IMR-90 (cell line): ENCODE data around the gene TSKU. TPM values are rescaled to one million over a fixed set of nuclear protein-coding genes. Genes with fewer than 3 reads are reported as not detected.

Source experiments
- ATAC-seq: fragments of 200-7000 bp; cut with Tn5 transposase; 2 replicates; pipeline ENCODE4 v1.9.1; 2020; ENCODE audit warnings: low read depth, mild to moderate bottlenecking, moderate library complexity
- BruUV-seq: library from RNA; stranded (reverse); fragments of 400-500 nt; replicated peaks from 2 replicates; lab custom pipeline; 2021; lab: Mats Ljungman, UMichigan
- CTCF ChIA-PET: fragments of 300-600 bp; formaldehyde crosslinking; extraction: SDS; loops from one replicate; lab custom pipeline; 2021; ENCODE audit warnings: antibody characterized with exemption; lab: Yijun Ruan, JAX
- POLR2A ChIA-PET: fragments of 300-600 bp; sonication (Branson Sonifier 250); formaldehyde crosslinking; loops from one replicate; lab custom pipeline; 2022; ENCODE audit warnings: antibody characterized with exemption; ENCODE audit not compliant: unreplicated experiment; lab: Charles Lee
- DNase-seq: peaks from one replicate; pipeline ENCODE4 v3.0.0; 2013
- H2AFZ ChIP-seq: replicated peaks from 2 replicates; pipeline ENCODE3; 2013; ENCODE audit warnings: low read length, mild to moderate bottlenecking; ENCODE audit not compliant: poor library complexity
- H2AK5ac ChIP-seq: 2 replicates; pipeline ENCODE4 v1.6.1; 2013; ENCODE audit warnings: low read depth, low read length, inconsistent platforms
- H2AK9ac ChIP-seq: replicated peaks from 2 replicates; pipeline ENCODE3; 2013; ENCODE audit warnings: mild to moderate bottlenecking, low read depth, low read length, moderate library complexity; ENCODE audit not compliant: poor library complexity
- H2BK120ac ChIP-seq: 2 replicates; pipeline ENCODE4 v1.6.1; 2013; ENCODE audit warnings: low read depth, low read length, inconsistent platforms
- H2BK15ac ChIP-seq: 3 replicates; pipeline ENCODE4 v1.6.1; 2013; ENCODE audit warnings: low read depth, low read length, inconsistent platforms
- H2BK20ac ChIP-seq: 2 replicates; pipeline ENCODE4 v1.6.1; 2013; ENCODE audit warnings: low read depth, mild to moderate bottlenecking, inconsistent platforms, low read length, moderate library complexity
- H2BK5ac ChIP-seq: 2 replicates; pipeline ENCODE4 v1.6.1; 2013; ENCODE audit warnings: mild to moderate bottlenecking, low read depth, low read length, inconsistent platforms; ENCODE audit not compliant: poor library complexity, severe bottlenecking
- H3K14ac ChIP-seq: replicated peaks from 2 replicates; pipeline ENCODE4 v1.6.1; 2013; ENCODE audit warnings: low read depth, low read length, inconsistent platforms
- H3K18ac ChIP-seq: 2 replicates; pipeline ENCODE4 v1.6.1; 2013; ENCODE audit warnings: low read depth, low read length, control low read depth
- H3K23ac ChIP-seq: 2 replicates; pipeline ENCODE4 v1.6.1; 2013; ENCODE audit warnings: low read depth, low read length, inconsistent platforms
- H3K27ac ChIP-seq: 2 replicates; pipeline ENCODE4 v1.5.1; 2013; ENCODE audit warnings: mild to moderate bottlenecking, control low read depth, low read length; ENCODE audit not compliant: insufficient read depth
- H3K27me3 ChIP-seq: 2 replicates; pipeline ENCODE4 v1.6.1; 2013; ENCODE audit warnings: low read length; ENCODE audit not compliant: control insufficient read depth, insufficient read depth
- H3K36me3 ChIP-seq: 2 replicates; pipeline ENCODE4 v1.6.1; 2013; ENCODE audit warnings: low read length, mixed read lengths; ENCODE audit not compliant: control insufficient read depth, insufficient read depth
- H3K4ac ChIP-seq: 2 replicates; pipeline ENCODE4 v1.6.1; 2013; ENCODE audit warnings: low read depth, low read length, inconsistent platforms
- H3K4me1 ChIP-seq: 2 replicates; pipeline ENCODE4 v1.6.1; 2013; ENCODE audit warnings: low read length, mixed read lengths; ENCODE audit not compliant: control insufficient read depth, insufficient read depth
- H3K4me2 ChIP-seq: 2 replicates; pipeline ENCODE4 v1.6.1; 2013; ENCODE audit warnings: low read depth, mild to moderate bottlenecking, control low read depth, low read length, moderate library complexity
- H3K4me3 ChIP-seq: 2 replicates; pipeline ENCODE4 v1.5.1; 2013; ENCODE audit warnings: low read depth, mild to moderate bottlenecking, control low read depth, low read length, moderate library complexity; ENCODE audit not compliant: insufficient read depth
- H3K56ac ChIP-seq: 2 replicates; pipeline ENCODE4 v1.6.1; 2013; ENCODE audit warnings: low read length, inconsistent platforms; ENCODE audit not compliant: insufficient read depth; ENCODE audit errors: extremely low read depth
- H3K79me1 ChIP-seq, 2 experiments: 2 replicates each; pipeline ENCODE4 v1.6.1; 2013; ENCODE audit warnings: low read length in 2 of 2, inconsistent platforms in 1 of 2, low read depth in 1 of 2
- H3K9ac ChIP-seq: 2 replicates; pipeline ENCODE4 v1.6.1; 2013; ENCODE audit warnings: low read depth, low read length, control low read depth
- H3K9me1 ChIP-seq: 2 replicates; pipeline ENCODE4 v1.6.1; 2013; ENCODE audit warnings: low read length, inconsistent platforms; ENCODE audit not compliant: insufficient read depth
- H3K9me3 ChIP-seq: 2 replicates; pipeline ENCODE4 v1.6.1; 2013; ENCODE audit warnings: low read length; ENCODE audit not compliant: control insufficient read depth, insufficient read depth
- H4K20me1 ChIP-seq: 2 replicates; pipeline ENCODE4 v1.6.1; 2013; ENCODE audit warnings: low read length, inconsistent platforms; ENCODE audit not compliant: insufficient read depth
- H4K5ac ChIP-seq: 2 replicates; pipeline ENCODE4 v1.6.1; 2013; ENCODE audit warnings: mild to moderate bottlenecking, low read depth, low read length, control low read depth
- H4K8ac ChIP-seq, 2 experiments: 2 replicates each; pipeline ENCODE4 v1.6.1; 2013; ENCODE audit warnings: low read depth in 2 of 2, low read length in 2 of 2, control low read depth in 1 of 2, inconsistent platforms in 1 of 2
- H4K91ac ChIP-seq: 2 replicates; pipeline ENCODE4 v1.6.1; 2013; ENCODE audit warnings: low read depth, low read length, inconsistent platforms; ENCODE audit not compliant: insufficient read depth
- CHD1 ChIP-seq: IDR thresholded peaks from 2 replicates; pipeline ENCODE4 v1.6.1; 2012; ENCODE audit warnings: low read depth, low read length, improper control_type of control experiment
- CTCF ChIP-seq: conservative IDR thresholded peaks from 2 replicates; pipeline ENCODE4 v1.5.1; 2012; ENCODE audit warnings: mild to moderate bottlenecking, low read depth, low read length, improper control_type of control experiment
- ELK1 ChIP-seq: fragments of 150-350 bp; IDR thresholded peaks from 2 replicates; pipeline ENCODE4 v1.6.1; 2016; ENCODE audit warnings: low read depth, mild to moderate bottlenecking, low read length, moderate library complexity, borderline replicate concordance
- FOS ChIP-seq: fragments of 150-350 bp; IDR thresholded peaks from 2 replicates; pipeline ENCODE4 v1.6.1; 2016; ENCODE audit warnings: low read depth, low read length
- MAFK ChIP-seq: IDR thresholded peaks from 2 replicates; pipeline ENCODE4 v1.6.1; 2012; ENCODE audit warnings: low read depth, low read length, improper control_type of control experiment
- MAZ ChIP-seq: IDR thresholded peaks from 2 replicates; pipeline ENCODE4 v1.6.1; 2012; ENCODE audit warnings: low read depth, mild to moderate bottlenecking, low read length, improper control_type of control experiment, moderate library complexity, borderline replicate concordance
- NFE2L2 ChIP-seq: fragments of 150-350 bp; IDR thresholded peaks from 2 replicates; pipeline ENCODE4 v1.6.1; 2016; ENCODE audit warnings: low read depth, mild to moderate bottlenecking, low read length
- POLR2A ChIP-seq: IDR thresholded peaks from 2 replicates; pipeline ENCODE4 v1.6.1; 2012; ENCODE audit warnings: mild to moderate bottlenecking, low read depth, low read length
- RAD21 ChIP-seq: IDR thresholded peaks from 2 replicates; pipeline ENCODE4 v1.6.1; 2012; ENCODE audit warnings: low read length, improper control_type of control experiment
- RCOR1 ChIP-seq: IDR thresholded peaks from 2 replicates; pipeline ENCODE4 v1.6.1; 2012; ENCODE audit warnings: mild to moderate bottlenecking, low read length, improper control_type of control experiment; ENCODE audit not compliant: insufficient replicate concordance
- RFX5 ChIP-seq: IDR thresholded peaks from 2 replicates; pipeline ENCODE4 v1.8.0; 2012; ENCODE audit warnings: low read depth, mild to moderate bottlenecking, low read length, moderate library complexity
- SMC3 ChIP-seq: fragments of 150-350 bp; IDR thresholded peaks from 2 replicates; pipeline ENCODE4 v1.6.1; 2016; ENCODE audit warnings: low read depth, mild to moderate bottlenecking, antibody characterized with exemption, low read length, moderate library complexity
- USF2 ChIP-seq: fragments of 150-350 bp; IDR thresholded peaks from 2 replicates; pipeline ENCODE4 v1.6.1; 2017; ENCODE audit warnings: mild to moderate bottlenecking, antibody characterized with exemption, low read length, low read depth
- WGBS, 2 experiments: methylation state at CpG; one replicate each; pipeline versions ENCODE4 v1.1.5 to v1.1.7; 2013; ENCODE audit warnings: missing lambda C conversion rate in 2 of 2; ENCODE audit not compliant: insufficient read length in 1 of 2; ENCODE audit errors: extremely low coverage in 2 of 2; 5-methylcytosine and 5-hydroxymethylcytosine counted together
- dilution Hi-C: fragments of 300-500 bp; cut with HindIII; formaldehyde crosslinking; loops from one replicate; pipeline ENCODE4 v1.14.3; 2018; ENCODE audit warnings: low sequenced_read_pairs; ENCODE audit not compliant: unreplicated experiment
- in situ Hi-C: fragments of 300-500 bp; cut with MboI; formaldehyde crosslinking; loops from 3 replicates; pipeline ENCODE4 v1.14.3; 2019; ENCODE audit warnings: low sequenced_read_pairs, inconsistent platforms, mixed read lengths
- intact Hi-C: fragments of 100-400 bp; cut with micrococcal nuclease; formaldehyde crosslinking; loops from 2 replicates; pipeline ENCODE4 v1.10.0; 2022
- polyA plus RNA-seq, 3 experiments: library from polyadenylated mRNA; depleted of rRNA; stranded (reverse); fragments of >200 nt; gene quantifications; 2 replicates each; pipeline ENCODE4 v1.2.3, GENCODE V29; 2012; ENCODE audit warnings: low replicate concordance in 1 of 3
- total RNA-seq: library from RNA; depleted of rRNA; stranded (reverse); fragments of >200 nt; gene quantifications from 2 replicates; pipeline ENCODE4 v1.2.3, GENCODE V29; 2012

Gene TSKU
- total and polyA plus RNA-seq, 2 of the 4 experiments (the other 2 are of a cell fraction): 6.8 to 26.6 TPM

DNA sequence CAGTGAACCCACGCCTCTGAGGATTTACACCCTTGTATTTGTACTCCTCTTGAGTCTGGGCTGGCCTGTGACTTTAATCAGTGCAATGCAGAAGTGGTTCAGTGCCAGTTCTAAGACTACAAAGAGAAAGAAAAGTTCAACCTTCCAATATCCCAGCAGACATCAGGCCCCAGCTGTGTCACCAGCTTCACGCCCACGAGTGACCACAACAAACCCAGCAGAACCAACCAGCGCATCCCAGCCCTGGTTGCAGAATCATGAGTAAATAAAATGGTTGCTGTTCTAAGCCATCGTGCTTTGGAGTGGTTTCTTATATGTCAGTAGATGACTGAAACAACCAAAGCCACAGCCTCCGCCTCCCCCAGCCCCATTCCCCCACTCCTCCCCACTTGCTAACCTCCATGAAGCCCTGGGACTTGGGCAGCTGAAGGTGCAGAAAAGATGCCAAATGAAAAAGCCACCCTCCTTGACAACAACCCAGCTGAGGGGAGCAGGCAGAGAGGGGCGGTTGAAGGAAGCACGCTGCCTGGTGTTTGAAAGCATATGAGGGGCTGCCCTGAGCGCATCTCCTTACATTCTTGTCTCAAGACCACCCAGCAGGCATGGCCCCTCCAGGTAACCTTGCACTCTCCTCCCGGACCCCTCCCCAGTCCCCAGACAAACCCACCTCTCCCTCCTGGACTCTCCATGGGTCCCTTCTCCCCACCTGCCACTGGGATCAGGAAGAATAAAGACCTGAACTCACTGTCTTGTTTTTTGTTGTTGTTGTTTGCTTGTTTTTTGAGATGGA, 20.9 kb downstream of the TSKU start:
- DNase-seq: peak; percentile 46
- dilution Hi-C loops (no loop called here), in situ Hi-C loops (no loop called here), intact Hi-C loops (no loop called here)
- Histone ChIP-seq H2AFZ (no peak overlapping the region), H2AK9ac (no peak overlapping the region), H2BK5ac (peak overlapping the region; percentile 56), H3K23ac (no peak overlapping the region), H3K9me3 (no peaks in the 10 kb centered on the region), H3K4me2 (0 out of 2 replicates have a peak overlapping the region, but pooled peaks have one; percentile 23), H2BK15ac (peak overlapping the region; percentile 29; the same call in 1 of the 3 replicates), H3K56ac (no peak overlapping the region), H3K4me1 (peaks cover 41% of the 10 kb centered on the region), H2AK5ac (peak overlapping the region; percentile 83), H3K79me1 (no peaks in the 10 kb centered on the region), H4K20me1 (peaks cover 16% of the 10 kb centered on the region), H3K14ac (no peak overlapping the region), H3K27me3 (no peaks in the 10 kb centered on the region; the same call in 1 of the 2 replicates), H3K9ac (no peak overlapping the region), H3K9me1 (peaks cover 28% of the 10 kb centered on the region), H2BK20ac (peak overlapping the region; percentile 58; the same call in 1 of the 2 replicates), H4K5ac (peak overlapping the region; percentile 9), H3K4ac (peak overlapping the region; percentile 76), H3K36me3 (no peaks in the 10 kb centered on the region), H3K4me3 (no peak overlapping the region), H4K91ac (peak overlapping the region; percentile 72), H2BK120ac (peak overlapping the region; percentile 36; the same call in 1 of the 2 replicates), H3K27ac (peak overlapping the region; percentile 37; the same call in 1 of the 2 replicates), H3K18ac (peak overlapping the region; percentile 25), H4K8ac (peak overlapping the region; percentile 11 to 18; a peak in 1 of 4 replicates)
- no CpG with 5 or more reads among the region's 10 CpGs for WGBS, 2 experiments
- BruUV-seq: no TSS peak
- TF ChIP-seq SMC3 (no peak), NFE2L2 (no peak), USF2 (no peak), CHD1 (no peak), RCOR1 (no peak), FOS (no peak), CTCF (no peak), POLR2A (no peak), MAZ (no peak), MAFK (no peak), RFX5 (no peak), ELK1 (no peak), RAD21 (no peak)
- ChIA-PET CTCF (interaction anchor here (1.1 to 3.0 kb wide), 3 partner anchors 16 to 116 kb away, joined by 3 to 9 read pairs (median 7); no protein-coding TSS in a partner anchor), POLR2A (no interaction called here)
- no peak for ATAC-seq
